Esophagus squamous epithelium (tissue), 5 donors: ENCODE measurements around the gene CREB5. TPM values are rescaled to one million over a fixed set of nuclear protein-coding genes. Genes with fewer than 3 reads are reported as not detected.
A peak's percentile ranks its signal among the peaks of the same experiment; 100 is the strongest.

Experiments used
- DNase-seq: peaks from one replicate; lab custom pipeline; 2025; lab: John Stamatoyannopoulos, UW
- H3K27ac ChIP-seq, 4 donors: fragments of 200-600 bp; sonication (generic); one replicate each; pipeline ENCODE4 v1.5.1; 2016 to 2019; ENCODE audit warnings: mild to moderate bottlenecking in 1 of 4
- H3K27me3 ChIP-seq, 4 donors: fragments of 200-600 bp; sonication (generic); 1 replicate in 3 of 4; 2 replicates in 1 of 4; pipeline versions ENCODE4 v1.5.1 to v1.6.0; 2017 to 2021; ENCODE audit warnings: antibody characterized with exemption in 1 of 4
- H3K36me3 ChIP-seq, 3 donors: fragments of 200-600 bp; sonication (generic); one replicate each; pipeline ENCODE4 v1.5.1; 2016 to 2019
- H3K4me1 ChIP-seq, 3 donors: fragments of 200-600 bp; sonication (generic); one replicate each; pipeline ENCODE4 v1.5.1; 2017 to 2019
- H3K4me3 ChIP-seq, 4 donors: fragments of 200-600 bp; sonication (generic); 1 replicate in 3 of 4; 2 replicates in 1 of 4; pipeline ENCODE4 v1.5.1; 2016 to 2019; ENCODE audit warnings: mild to moderate bottlenecking in 2 of 4, moderate library complexity in 1 of 4
- H3K9me3 ChIP-seq, 3 donors: fragments of 200-600 bp; sonication (generic); one replicate each; pipeline ENCODE4 v1.5.1; 2016 to 2019
- POLR2A ChIP-seq, 4 donors: fragments of 450-650 bp; IDR thresholded peaks; one replicate each; pipeline ENCODE4 v1.6.1; 2017; ENCODE audit warnings: antibody characterized with exemption in 4 of 4, mild to moderate bottlenecking in 4 of 4, moderate library complexity in 3 of 4
- WGBS, 2 donors: methylation state at CpG; one replicate each; pipeline ENCODE4 v1.1.5; 2018; 5-methylcytosine and 5-hydroxymethylcytosine counted together
- intact Hi-C: fragments of 100-400 bp; cut with DNase I; formaldehyde crosslinking; loops from one replicate; pipeline ENCODE4 v1.15.0; 2022
- total RNA-seq, 4 donors: library from RNA; depleted of rRNA; stranded (reverse); fragments of >200 nt; gene quantifications; one replicate each; pipeline ENCODE4 v1.1.0, GENCODE V29; 2016
- TF ChIP-seq, protein P1 (sequence below), 6 experiments: fragments of 450-650 bp in 4 of 6; fragments of 200-600 bp in 2 of 6; sonication (generic) in 2 of 6; IDR thresholded peaks; one replicate each; pipeline ENCODE4 v1.5.1; 2016 to 2019; ENCODE audit warnings: antibody characterized with exemption in 6 of 6, mild to moderate bottlenecking in 4 of 6, moderate library complexity in 4 of 6
- donor health status: DM: yes; HTN: yes; CAD: no.

CREB5 gene
- total RNA-seq, 4 donors from 2014 or later = 0.30 to 5.0 (median 2.2) TPM

DNA sequence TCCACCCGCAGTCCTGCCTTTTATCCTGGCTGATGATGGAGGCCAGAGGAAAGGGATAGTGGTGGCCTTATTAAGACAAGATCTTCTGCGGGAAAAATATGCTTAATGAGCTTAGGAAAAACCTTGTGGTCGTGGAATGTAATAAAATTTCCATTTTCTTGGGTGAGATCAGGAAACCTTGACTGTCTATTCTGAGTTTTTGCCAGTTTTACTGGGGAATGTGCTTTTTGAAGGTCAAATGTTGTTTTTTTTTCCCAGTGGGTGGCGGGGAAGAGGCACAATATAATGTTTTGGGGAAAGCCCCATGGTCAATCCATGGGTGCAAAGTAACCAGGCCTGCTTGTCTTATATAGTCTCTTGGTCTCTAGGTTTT is 118.5 kb downstream of the CREB5 start:
- Histone ChIP-seq H3K36me3 (no peaks in the 10 kb centered on the region), H3K9me3 (peaks cover 0 to 4% (median 0%) of the 10 kb centered on the region in 3 donors), H3K27ac (peak overlapping the region in 1 of 4 donors; percentile 17), H3K4me1 (peaks cover 0 to 21% (median 5%) of the 10 kb centered on the region in 3 donors), H3K4me3 (no peak overlapping the region), H3K27me3 (no peaks in the 10 kb centered on the region)
- 12 to 72% methylated on average over 3 to 4 of the region's 4 CpGs for WGBS, 2 donors
- no peak for DNase-seq
- intact Hi-C loops = no loop called here
- TF ChIP-seq, protein P1, sequence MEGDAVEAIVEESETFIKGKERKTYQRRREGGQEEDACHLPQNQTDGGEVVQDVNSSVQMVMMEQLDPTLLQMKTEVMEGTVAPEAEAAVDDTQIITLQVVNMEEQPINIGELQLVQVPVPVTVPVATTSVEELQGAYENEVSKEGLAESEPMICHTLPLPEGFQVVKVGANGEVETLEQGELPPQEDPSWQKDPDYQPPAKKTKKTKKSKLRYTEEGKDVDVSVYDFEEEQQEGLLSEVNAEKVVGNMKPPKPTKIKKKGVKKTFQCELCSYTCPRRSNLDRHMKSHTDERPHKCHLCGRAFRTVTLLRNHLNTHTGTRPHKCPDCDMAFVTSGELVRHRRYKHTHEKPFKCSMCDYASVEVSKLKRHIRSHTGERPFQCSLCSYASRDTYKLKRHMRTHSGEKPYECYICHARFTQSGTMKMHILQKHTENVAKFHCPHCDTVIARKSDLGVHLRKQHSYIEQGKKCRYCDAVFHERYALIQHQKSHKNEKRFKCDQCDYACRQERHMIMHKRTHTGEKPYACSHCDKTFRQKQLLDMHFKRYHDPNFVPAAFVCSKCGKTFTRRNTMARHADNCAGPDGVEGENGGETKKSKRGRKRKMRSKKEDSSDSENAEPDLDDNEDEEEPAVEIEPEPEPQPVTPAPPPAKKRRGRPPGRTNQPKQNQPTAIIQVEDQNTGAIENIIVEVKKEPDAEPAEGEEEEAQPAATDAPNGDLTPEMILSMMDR (IDR thresholded peaks at IDR 0.05) = no peak
- no peak for TF ChIP-seq POLR2A (IDR thresholded peaks at IDR 0.05)

DNA sequence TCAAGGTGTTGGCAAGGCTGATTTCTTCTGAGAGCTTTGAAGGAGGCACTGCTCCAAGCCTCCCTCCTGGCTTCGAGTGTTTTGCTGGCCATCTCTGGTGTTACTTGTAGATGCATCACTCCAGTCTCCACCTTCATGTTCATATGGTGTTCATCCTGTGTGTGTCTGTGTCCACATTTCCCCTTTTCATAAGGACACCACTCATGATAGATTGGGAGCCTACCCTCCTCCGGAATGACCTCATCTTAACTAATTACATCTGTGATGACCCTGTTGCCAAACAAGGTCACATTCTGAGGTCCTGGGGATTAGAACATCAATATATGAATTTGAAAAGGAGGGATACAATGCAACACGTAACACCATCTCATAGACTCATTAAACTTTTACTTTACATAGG is 119.0 kb downstream of the CREB5 start:
- DNase-seq = no peak
- H3K9me3 ChIP-seq = peaks cover 0 to 4% (median 0%) of the 10 kb centered on the region in 3 donors
- TF ChIP-seq, protein P1 (IDR thresholded peaks at IDR 0.05) = no peak
- TF ChIP-seq POLR2A (IDR thresholded peaks at IDR 0.05) = no peak
- peaks cover 0 to 21% (median 5%) of the 10 kb centered on the region in 3 donors for H3K4me1 ChIP-seq
- intact Hi-C loops = no loop called here
- H3K4me3 ChIP-seq = no peak overlapping the region
- H3K36me3 ChIP-seq = no peaks in the 10 kb centered on the region
- WGBS, 2 donors = 68 to 77% methylated on average over 3 of the region's 3 CpGs
- H3K27ac ChIP-seq = peak overlapping the region in 1 of 4 donors; percentile 17
- H3K27me3 ChIP-seq = no peaks in the 10 kb centered on the region

DNA sequence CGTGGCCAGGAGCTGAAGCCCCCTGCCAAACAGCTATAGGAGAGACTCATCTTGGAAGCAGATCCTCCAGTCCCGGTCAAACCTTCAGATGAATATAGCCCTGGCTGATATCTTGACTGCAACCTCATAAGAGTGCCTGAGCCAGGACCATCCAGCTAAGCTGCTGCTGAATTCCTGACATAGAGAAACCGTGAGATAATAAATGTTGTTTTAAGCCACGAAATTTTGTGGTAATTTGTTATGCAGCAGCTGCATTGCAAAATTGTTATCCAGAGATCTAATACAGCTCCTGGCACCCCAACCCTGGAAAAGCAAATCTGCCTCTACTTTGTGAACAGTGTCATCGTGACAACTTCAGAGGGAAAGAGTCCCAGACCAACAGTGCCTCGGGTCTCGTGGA is 119.9 kb downstream of the CREB5 start:
- H3K36me3 ChIP-seq = no peaks in the 10 kb centered on the region
- H3K4me1 ChIP-seq = peaks cover 0 to 21% (median 5%) of the 10 kb centered on the region in 3 donors
- no peak for TF ChIP-seq POLR2A (IDR thresholded peaks at IDR 0.05)
- TF ChIP-seq, protein P1 (IDR thresholded peaks at IDR 0.05) = no peak

DNA sequence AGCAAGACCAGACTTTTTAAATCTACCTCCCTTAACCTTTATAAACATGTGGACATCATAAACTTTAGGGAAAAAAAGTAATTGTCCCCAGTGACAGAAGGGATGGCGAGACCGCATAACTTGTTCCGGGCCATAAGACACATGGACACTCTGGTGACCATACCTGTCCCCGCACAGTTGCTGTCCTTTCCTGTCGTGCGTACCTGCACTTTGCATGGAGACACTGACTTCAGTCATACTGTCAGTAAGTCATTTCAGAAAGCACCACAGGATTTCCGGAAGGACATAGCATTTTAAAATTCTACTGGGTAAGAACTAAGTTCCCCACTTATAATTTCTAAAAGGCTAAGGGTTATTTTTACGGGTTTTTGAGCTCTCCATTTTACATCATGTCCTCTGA is 120.9 kb downstream of the CREB5 start:
- H3K4me3 ChIP-seq = no peak overlapping the region
- intact Hi-C loops = no loop called here
- H3K27ac ChIP-seq = peak overlapping the region in 2 of 4 donors; percentile 54 to 59
- H3K9me3 ChIP-seq = peaks cover 0 to 4% (median 0%) of the 10 kb centered on the region in 3 donors
- H3K4me1 ChIP-seq = peaks cover 0 to 21% (median 5%) of the 10 kb centered on the region in 3 donors
- WGBS, 2 donors = 87 to 93% methylated on average over 8 of the region's 8 CpGs
- no peaks in the 10 kb centered on the region for H3K36me3 ChIP-seq
- H3K27me3 ChIP-seq = no peaks in the 10 kb centered on the region
- DNase-seq = no peak
- no peak for TF ChIP-seq POLR2A (IDR thresholded peaks at IDR 0.05)
- TF ChIP-seq, protein P1 (IDR thresholded peaks at IDR 0.05) = no peak

More for the DNA sequence above, 119.9 kb downstream of the CREB5 start:
- no peak overlapping the region for H3K4me3 ChIP-seq
- H3K27me3 ChIP-seq = no peaks in the 10 kb centered on the region
- peaks cover 0 to 4% (median 0%) of the 10 kb centered on the region in 3 donors for H3K9me3 ChIP-seq
- no peak for DNase-seq
- H3K27ac ChIP-seq = no peak overlapping the region
- intact Hi-C loops = no loop called here
- 80 to 84% methylated on average over 7 of the region's 7 CpGs for WGBS, 2 donors

DNA sequence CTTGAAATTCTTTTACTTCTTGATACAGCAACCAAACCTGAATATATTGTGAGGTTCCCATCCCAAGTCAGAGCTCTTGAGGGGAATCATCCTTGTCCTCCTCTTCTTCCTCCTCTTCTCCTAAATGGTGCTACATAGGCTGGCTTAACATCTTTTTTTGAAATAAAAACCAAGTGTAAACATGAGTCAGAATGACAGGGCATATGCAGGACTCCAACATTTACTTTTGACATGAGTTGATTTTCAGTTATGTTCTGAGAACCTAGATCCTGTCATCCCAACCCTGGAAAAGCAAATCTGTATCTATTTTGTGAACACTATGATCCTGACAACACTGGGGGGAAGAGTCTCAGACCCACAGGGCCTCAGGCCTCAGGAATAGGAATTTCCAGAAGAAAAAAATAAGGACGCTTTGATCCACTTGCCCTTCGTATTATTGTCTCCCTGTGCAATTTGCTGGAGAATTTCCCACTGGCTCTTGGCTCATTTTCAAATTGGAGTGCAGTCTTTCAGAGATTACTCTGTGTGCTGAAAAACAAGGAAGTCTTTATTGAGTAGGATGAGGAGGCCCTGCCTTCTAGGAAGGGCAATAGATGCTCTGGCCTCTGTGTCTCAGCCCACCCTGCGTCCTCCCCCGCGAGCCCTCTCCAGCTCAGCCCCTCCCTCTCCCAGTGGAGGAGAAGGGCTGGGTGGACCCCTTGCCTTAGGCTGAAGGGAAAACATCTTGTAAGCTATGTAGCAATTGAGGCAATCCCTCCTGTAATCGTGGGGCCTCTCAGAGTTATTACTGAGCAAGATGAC is 121.6 kb downstream of the CREB5 start:
- Histone ChIP-seq H3K9me3 (peaks cover 0 to 4% (median 0%) of the 10 kb centered on the region in 3 donors), H3K27me3 (no peaks in the 10 kb centered on the region), H3K4me1 (peaks cover 0 to 21% (median 5%) of the 10 kb centered on the region in 3 donors), H3K27ac (peak overlapping the region in 2 of 4 donors; percentile 54 to 59), H3K4me3 (no peak overlapping the region), H3K36me3 (no peaks in the 10 kb centered on the region)
- intact Hi-C loops = no loop called here
- no peak for DNase-seq
- 12 to 34% methylated on average over 5 to 6 of the region's 6 CpGs for WGBS, 2 donors
- TF ChIP-seq, protein P1 (IDR thresholded peaks at IDR 0.05) = no peak
- no peak for TF ChIP-seq POLR2A (IDR thresholded peaks at IDR 0.05)
